Gastroesophageal sphincter (tissue), 4 donors: ENCODE measurements around the gene TSSK2. TPM values are rescaled to one million over a fixed set of nuclear protein-coding genes. Genes with fewer than 3 reads are reported as not detected.

Experiments used
- ATAC-seq: fragments of 150-250 bp; one replicate; pipeline ENCODE4 v1.9.1; 2016; ENCODE audit warnings: mild to moderate bottlenecking, moderate library complexity
- H3K27ac ChIP-seq, 4 donors: fragments of 200-600 bp; sonication (generic) in 3 of 4; 1 replicate in 3 of 4; 2 replicates in 1 of 4; pipeline ENCODE4 v1.5.1; 2016 to 2019
- H3K27me3 ChIP-seq: fragments of 200-600 bp; sonication (generic); one replicate; pipeline ENCODE4 v1.5.1; 2019
- H3K36me3 ChIP-seq, 2 donors: fragments of 200-600 bp; sonication (generic); one replicate each; pipeline ENCODE4 v1.5.1; 2019; ENCODE audit warnings: control low read depth in 1 of 2
- H3K4me1 ChIP-seq, 3 donors: fragments of 200-600 bp; sonication (generic); 1 replicate in 2 of 3; 2 replicates in 1 of 3; pipeline ENCODE4 v1.5.1; 2016 to 2019; ENCODE audit warnings: control low read depth in 2 of 3
- H3K4me3 ChIP-seq, 2 donors: fragments of 200-600 bp; sonication (generic); one replicate each; pipeline ENCODE4 v1.5.1; 2019; ENCODE audit warnings: mild to moderate bottlenecking in 1 of 2, moderate library complexity in 1 of 2
- H3K9me3 ChIP-seq, 3 donors: fragments of 200-600 bp; sonication (generic); one replicate each; pipeline ENCODE4 v1.5.1; 2017 to 2019; ENCODE audit warnings: control low read depth in 2 of 3
- CTCF ChIP-seq, 4 experiments: fragments of 200-600 bp in 2 of 4; fragments of 450-650 bp in 2 of 4; sonication (generic) in 1 of 4; IDR thresholded peaks; one replicate each; pipeline ENCODE4 v1.5.1; 2017 to 2019; ENCODE audit warnings: antibody characterized with exemption in 4 of 4, mild to moderate bottlenecking in 2 of 4, moderate library complexity in 2 of 4
- EP300 ChIP-seq: sonication (generic); formaldehyde crosslinking; IDR thresholded peaks from one replicate; pipeline ENCODE4 v1.6.1; 2017; ENCODE audit warnings: antibody characterized with exemption, mild to moderate bottlenecking
- POLR2A ChIP-seq, 2 donors: fragments of 450-650 bp; IDR thresholded peaks; one replicate each; pipeline ENCODE4 v1.6.1; 2017; ENCODE audit warnings: antibody characterized with exemption in 2 of 2, mild to moderate bottlenecking in 2 of 2, moderate library complexity in 1 of 2
- POLR2AphosphoS5 ChIP-seq: sonication (generic); formaldehyde crosslinking; IDR thresholded peaks from one replicate; pipeline ENCODE4 v1.6.1; 2017; ENCODE audit warnings: antibody characterized with exemption
- WGBS, 2 donors: methylation state at CpG; one replicate each; pipeline ENCODE4 v1.1.5; 2018; ENCODE audit warnings: low coverage in 1 of 2; 5-methylcytosine and 5-hydroxymethylcytosine counted together
- total RNA-seq, 4 donors: library from RNA; depleted of rRNA; stranded (reverse); fragments of >200 nt; gene quantifications; one replicate each; pipeline ENCODE4 v1.1.0, GENCODE V29; 2016

TSSK2 gene
- total RNA-seq, 4 donors from 2014 or later: 0.13 TPM; not detected in 3

- Histone ChIP-seq H3K4me1 (peaks cover 0 to 22% (median 0%) of the 10 kb centered on the region in 3 donors), H3K27me3 (no peaks in the 10 kb centered on the region), H3K27ac (no peak overlapping the region), H3K36me3 (peaks cover 0 to 15% of the 10 kb centered on the region in 2 donors), H3K4me3 (no peak overlapping the region), H3K9me3 (no peaks in the 10 kb centered on the region)
- TF ChIP-seq POLR2A (IDR thresholded peaks at IDR 0.05): no peak
- TF ChIP-seq EP300: no peak
- 67% methylated on average over 4 of the region's 4 CpGs; no CpG with 5 or more reads in 1 of the 2 donors for WGBS, 2 donors
- no peak for ATAC-seq
Observed at GRCh38 chr22:19098157-19098556, 33.0 kb upstream of the TSSK2 start.

- H3K27ac ChIP-seq: peak overlapping the region in 2 of 4 donors; percentile 54 to 60
- peaks cover 0 to 60% (median 33%) of the 10 kb centered on the region in 3 donors for H3K4me1 ChIP-seq
- no peaks in the 10 kb centered on the region for H3K9me3 ChIP-seq
- WGBS, 2 donors: 26 to 35% methylated on average over 3 of the region's 5 CpGs
- H3K27me3 ChIP-seq: no peaks in the 10 kb centered on the region
- ATAC-seq: no peak
- TF ChIP-seq POLR2A (IDR thresholded peaks at IDR 0.05): no peak
- H3K4me3 ChIP-seq: no peak overlapping the region
- no peaks in the 10 kb centered on the region for H3K36me3 ChIP-seq
Observed at GRCh38 chr22:19103880-19104821, 27.0 kb upstream of the TSSK2 start.

GRCh38 chr22:19105456-19105855 is 25.7 kb upstream of the TSSK2 start:
- peaks cover 0 to 73% (median 39%) of the 10 kb centered on the region in 3 donors for H3K4me1 ChIP-seq

GRCh38 chr22:19105867-19106802 is 25.0 kb upstream of the TSSK2 start:
- H3K27me3 ChIP-seq: no peaks in the 10 kb centered on the region
- H3K36me3 ChIP-seq: no peaks in the 10 kb centered on the region
- no peak overlapping the region for H3K4me3 ChIP-seq
- no peak for ATAC-seq
- H3K4me1 ChIP-seq: peaks cover 0 to 78% (median 39%) of the 10 kb centered on the region in 3 donors
- H3K9me3 ChIP-seq: no peaks in the 10 kb centered on the region
- TF ChIP-seq POLR2A (IDR thresholded peaks at IDR 0.05) (peak in 1 of 2 donors; percentile 5), EP300 (no peak), POLR2AphosphoS5 (no peak), CTCF (IDR thresholded peaks at IDR 0.05) (peak in 1 of 4 experiments; percentile 21)
- peak overlapping the region in 2 of 4 donors; percentile 9 to 32 for H3K27ac ChIP-seq
- WGBS, 2 donors: 37% methylated on average over 6 of the region's 18 CpGs; no CpG with 5 or more reads in 1 of the 2 donors

More at GRCh38 chr22:19105456-19105855, 25.7 kb upstream of the TSSK2 start:
- no peaks in the 10 kb centered on the region for H3K9me3 ChIP-seq
- 93 to 100% methylated on average over 1 to 2 of the region's 8 CpGs for WGBS, 2 donors
- H3K36me3 ChIP-seq: no peaks in the 10 kb centered on the region
- H3K4me3 ChIP-seq: no peak overlapping the region
- H3K27me3 ChIP-seq: no peaks in the 10 kb centered on the region
- ATAC-seq: no peak
- peak overlapping the region in 1 of 4 donors; percentile 32 for H3K27ac ChIP-seq
- no peak for TF ChIP-seq POLR2A (IDR thresholded peaks at IDR 0.05)
- no peak for TF ChIP-seq POLR2AphosphoS5
- no peak for TF ChIP-seq EP300
- no peak for TF ChIP-seq CTCF (IDR thresholded peaks at IDR 0.05)

GRCh38 chr22:19106886-19107729 is 24.0 kb upstream of the TSSK2 start:
- Histone ChIP-seq H3K4me1 (peaks cover 0 to 88% (median 39%) of the 10 kb centered on the region in 3 donors), H3K9me3 (no peaks in the 10 kb centered on the region), H3K36me3 (no peaks in the 10 kb centered on the region), H3K4me3 (no peak overlapping the region), H3K27me3 (no peaks in the 10 kb centered on the region), H3K27ac (peak overlapping the region in 1 of 4 donors; percentile 9)
- WGBS, 2 donors: no CpG with 5 or more reads among the region's 3 CpGs
- ATAC-seq: no peak
- no peak for TF ChIP-seq EP300
- no peak for TF ChIP-seq CTCF (IDR thresholded peaks at IDR 0.05)
- TF ChIP-seq POLR2A (IDR thresholded peaks at IDR 0.05): no peak
- TF ChIP-seq POLR2AphosphoS5: no peak
